ENCODE measurements around the gene MYO1B.

Gene MYO1B

DNA sequence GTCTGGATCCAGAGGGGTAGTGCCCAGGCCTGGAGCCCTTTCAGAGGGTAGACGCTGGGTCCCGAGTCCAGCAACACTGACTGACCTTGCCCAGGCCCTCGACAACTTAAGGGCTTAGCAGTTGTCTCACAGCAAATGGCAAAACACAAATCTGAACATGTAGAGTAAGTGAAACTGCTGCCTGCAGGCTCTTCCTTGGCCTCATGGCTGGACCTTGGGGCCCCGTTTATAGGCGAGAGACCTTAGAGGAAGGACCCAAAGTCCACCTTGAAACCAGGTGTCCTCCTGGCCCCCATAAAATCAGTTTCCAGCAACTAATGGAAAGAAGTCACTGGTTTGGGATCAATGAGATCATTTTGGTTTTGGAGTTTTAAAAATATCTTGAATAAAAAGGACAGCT is 154.4 kb downstream of the MYO1B start:
- no peak overlapping the region for H3K4me3 ChIP-seq (ENCODE audit: low read depth, low read length, poor library complexity, severe bottlenecking)
- no peaks in the 10 kb centered on the region for H3K9me3 ChIP-seq (ENCODE audit: low read length)
- H3K9me2 ChIP-seq (ENCODE audit: low read depth, low read length), result no peaks in the 10 kb centered on the region
- no peak overlapping the region for H3K4me2 ChIP-seq (ENCODE audit: low read length)
- H3K9ac ChIP-seq (ENCODE audit: low read length), result no peak overlapping the region
- H3K79me2 ChIP-seq (ENCODE audit: insufficient read depth, low read length), result no peaks in the 10 kb centered on the region
- no peak for TF ChIP-seq EZH2 (IDR thresholded peaks at IDR 0.05; ENCODE audit: borderline replicate concordance, low read length)
- no peak overlapping the region for H2AFZ ChIP-seq (ENCODE audit: low read length)
- H3F3A ChIP-seq (ENCODE audit: insufficient read depth, low read length), result no peaks in the 10 kb centered on the region
- no peaks in the 10 kb centered on the region for H3K36me3 ChIP-seq (ENCODE audit: insufficient read depth, low read length)
- no peak overlapping the region for H3K27ac ChIP-seq (ENCODE audit: low read depth, low read length, poor library complexity, severe bottlenecking)
- no peaks in the 10 kb centered on the region for H3K4me1 ChIP-seq (ENCODE audit: insufficient read depth, low read length, severe bottlenecking)
- H4K20me1 ChIP-seq (ENCODE audit: insufficient read depth, low read length), result no peaks in the 10 kb centered on the region
- no peaks in the 10 kb centered on the region for H3K27me3 ChIP-seq (ENCODE audit: insufficient read depth, low read length)

DNA sequence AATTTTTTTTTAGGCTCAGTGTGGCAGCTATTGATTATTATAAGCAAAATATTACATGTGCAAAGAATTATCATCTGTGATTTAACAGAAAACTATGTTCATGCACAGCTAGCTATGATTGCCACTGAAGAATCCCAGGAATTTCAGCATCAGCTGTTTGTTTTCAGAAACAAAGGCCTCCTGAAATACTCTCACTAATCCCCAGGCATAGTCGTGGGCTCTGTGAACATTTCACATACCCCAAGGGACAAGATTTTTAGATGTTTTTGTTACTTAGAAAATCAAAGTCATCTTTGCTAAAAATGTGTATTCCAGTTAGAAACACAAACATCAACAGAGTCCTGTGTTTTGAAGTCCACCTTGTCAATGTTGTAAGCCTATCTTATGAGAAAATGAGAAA is 156.1 kb downstream of the MYO1B start:
- Histone ChIP-seq H4K20me1 (ENCODE audit: insufficient read depth, low read length) (no peaks in the 10 kb centered on the region), H3K36me3 (ENCODE audit: insufficient read depth, low read length) (no peaks in the 10 kb centered on the region), H3K27me3 (ENCODE audit: insufficient read depth, low read length) (no peaks in the 10 kb centered on the region), H3K9ac (ENCODE audit: low read length) (no peak overlapping the region), H2AFZ (ENCODE audit: low read length) (no peak overlapping the region), H3K9me2 (ENCODE audit: low read depth, low read length) (no peaks in the 10 kb centered on the region), H3K4me1 (ENCODE audit: insufficient read depth, low read length, severe bottlenecking) (no peaks in the 10 kb centered on the region), H3K79me2 (ENCODE audit: insufficient read depth, low read length) (no peaks in the 10 kb centered on the region), H3K27ac (ENCODE audit: low read depth, low read length, poor library complexity, severe bottlenecking) (no peak overlapping the region), H3F3A (ENCODE audit: insufficient read depth, low read length) (no peaks in the 10 kb centered on the region), H3K4me3 (ENCODE audit: low read depth, low read length, poor library complexity, severe bottlenecking) (no peak overlapping the region), H3K9me3 (ENCODE audit: low read length) (no peaks in the 10 kb centered on the region), H3K4me2 (ENCODE audit: low read length) (no peak overlapping the region)
- TF ChIP-seq CTCF (IDR thresholded peaks at IDR 0.05; ENCODE audit: low read length) (no peak), EZH2 (IDR thresholded peaks at IDR 0.05; ENCODE audit: borderline replicate concordance, low read length) (no peak)

DNA sequence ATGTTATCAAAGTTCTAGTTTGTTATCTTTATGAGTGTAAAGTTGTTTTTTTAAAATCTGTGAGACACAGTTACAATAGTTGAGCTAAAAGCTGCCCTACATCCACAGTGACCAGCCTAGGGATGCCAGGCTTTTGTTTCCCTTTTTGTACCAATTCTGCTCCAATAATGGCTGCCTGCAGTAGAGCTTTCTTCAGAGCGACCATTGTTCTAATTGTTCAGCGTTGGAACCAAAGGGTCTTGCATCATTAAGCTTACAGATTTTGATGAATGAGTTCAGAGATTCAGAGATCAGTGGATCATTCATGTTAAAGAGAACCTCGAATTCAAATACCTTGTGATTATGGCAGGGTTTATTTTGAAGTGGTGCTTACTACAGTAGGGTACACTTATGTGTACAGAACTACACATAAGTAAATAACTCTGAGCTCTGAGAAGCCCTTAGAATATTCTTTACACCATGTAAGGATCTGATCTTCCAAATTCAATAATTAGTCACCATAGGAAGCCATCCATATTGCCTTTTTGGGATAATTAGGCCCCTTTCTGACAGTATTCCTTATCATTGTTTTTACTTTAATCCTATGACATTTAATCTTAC is 157.9 kb downstream of the MYO1B start:
- no peaks in the 10 kb centered on the region for H3K79me2 ChIP-seq (ENCODE audit: insufficient read depth, low read length)
- no peak overlapping the region for H3K4me2 ChIP-seq (ENCODE audit: low read length)
- no peaks in the 10 kb centered on the region for H3K9me2 ChIP-seq (ENCODE audit: low read depth, low read length)
- no peaks in the 10 kb centered on the region for H3K36me3 ChIP-seq (ENCODE audit: insufficient read depth, low read length)
- no peaks in the 10 kb centered on the region for H3F3A ChIP-seq (ENCODE audit: insufficient read depth, low read length)
- no peaks in the 10 kb centered on the region for H3K27me3 ChIP-seq (ENCODE audit: insufficient read depth, low read length)
- no peak overlapping the region for H2AFZ ChIP-seq (ENCODE audit: low read length)
- H3K9ac ChIP-seq (ENCODE audit: low read length), result no peak overlapping the region
- no peak overlapping the region for H3K27ac ChIP-seq (ENCODE audit: low read depth, low read length, poor library complexity, severe bottlenecking)
- no peaks in the 10 kb centered on the region for H4K20me1 ChIP-seq (ENCODE audit: insufficient read depth, low read length)
- no peak overlapping the region for H3K4me3 ChIP-seq (ENCODE audit: low read depth, low read length, poor library complexity, severe bottlenecking)
- no peaks in the 10 kb centered on the region for H3K4me1 ChIP-seq (ENCODE audit: insufficient read depth, low read length, severe bottlenecking)
- no peaks in the 10 kb centered on the region for H3K9me3 ChIP-seq (ENCODE audit: low read length)
- no peak for TF ChIP-seq CTCF (IDR thresholded peaks at IDR 0.05; ENCODE audit: low read length)
- TF ChIP-seq EZH2 (IDR thresholded peaks at IDR 0.05; ENCODE audit: borderline replicate concordance, low read length), result no peak

- Histone ChIP-seq H3K9me2 (ENCODE audit: low read depth, low read length) (no peaks in the 10 kb centered on the region), H3K9ac (ENCODE audit: low read length) (no peak overlapping the region), H3K4me2 (ENCODE audit: low read length) (no peak overlapping the region), H3K27me3 (ENCODE audit: insufficient read depth, low read length) (no peaks in the 10 kb centered on the region), H3F3A (ENCODE audit: insufficient read depth, low read length) (no peaks in the 10 kb centered on the region), H3K79me2 (ENCODE audit: insufficient read depth, low read length) (no peaks in the 10 kb centered on the region), H2AFZ (ENCODE audit: low read length) (no peak overlapping the region), H3K27ac (ENCODE audit: low read depth, low read length, poor library complexity, severe bottlenecking) (no peak overlapping the region), H3K4me1 (ENCODE audit: insufficient read depth, low read length, severe bottlenecking) (no peaks in the 10 kb centered on the region), H3K36me3 (ENCODE audit: insufficient read depth, low read length) (no peaks in the 10 kb centered on the region), H4K20me1 (ENCODE audit: insufficient read depth, low read length) (no peaks in the 10 kb centered on the region), H3K4me3 (ENCODE audit: low read depth, low read length, poor library complexity, severe bottlenecking) (no peak overlapping the region), H3K9me3 (ENCODE audit: low read length) (no peaks in the 10 kb centered on the region)
- TF ChIP-seq CTCF (IDR thresholded peaks at IDR 0.05; ENCODE audit: low read length), result no peak
- no peak for TF ChIP-seq EZH2 (IDR thresholded peaks at IDR 0.05; ENCODE audit: borderline replicate concordance, low read length)
Observed at GRCh38 chr2:191404568-191404991, 159.4 kb downstream of the MYO1B start.
